Mesenchymal stem cell (in vitro differentiated cells and primary cell): ENCODE results near the gene GRIK2.

Experiments used
- DNase-seq: peaks from one replicate; pipeline ENCODE4 v3.0.0-alpha.2; 2013
- H2AFZ ChIP-seq: one replicate; pipeline ENCODE4 v1.6.1; 2013; ENCODE audit warnings: low read depth, mild to moderate bottlenecking, control low read depth, inconsistent platforms, low read length, moderate library complexity
- H2AK5ac ChIP-seq: 2 replicates; pipeline ENCODE4 v1.6.1; 2013; ENCODE audit warnings: low read length, moderate library complexity, mild to moderate bottlenecking, inconsistent platforms; ENCODE audit not compliant: severe bottlenecking
- H2BK120ac ChIP-seq: one replicate; pipeline ENCODE4 v1.6.1; 2013; ENCODE audit warnings: low read depth, mild to moderate bottlenecking, inconsistent platforms, low read length, moderate library complexity
- H2BK12ac ChIP-seq, 2 experiments: one replicate each; pipeline ENCODE4 v1.6.1; 2013; ENCODE audit warnings: inconsistent platforms in 2 of 2, low read length in 2 of 2, mild to moderate bottlenecking in 2 of 2, moderate library complexity in 2 of 2, control low read depth in 1 of 2
- H2BK15ac ChIP-seq: one replicate; pipeline ENCODE4 v1.6.1; 2013; ENCODE audit warnings: mild to moderate bottlenecking, low read depth, inconsistent platforms; ENCODE audit not compliant: poor library complexity, severe bottlenecking
- H2BK5ac ChIP-seq: 2 replicates; pipeline ENCODE4 v1.6.1; 2013; ENCODE audit warnings: low read depth, mild to moderate bottlenecking, low read length, control low read depth, inconsistent platforms; ENCODE audit not compliant: poor library complexity, severe bottlenecking
- H3K14ac ChIP-seq, 2 experiments: one replicate each; pipeline ENCODE4 v1.6.1; 2013; ENCODE audit warnings: inconsistent platforms in 2 of 2, low read length in 2 of 2, control low read depth in 1 of 2, mild to moderate bottlenecking in 1 of 2, moderate library complexity in 1 of 2
- H3K18ac ChIP-seq, 2 experiments: one replicate each; pipeline ENCODE4 v1.6.1; 2013; ENCODE audit warnings: inconsistent platforms in 2 of 2, low read length in 2 of 2, control low read depth in 1 of 2, low read depth in 1 of 2, mild to moderate bottlenecking in 1 of 2
- H3K23ac ChIP-seq, 2 experiments: one replicate each; pipeline ENCODE4 v1.6.1; 2013; ENCODE audit warnings: inconsistent platforms in 2 of 2, low read length in 2 of 2, mild to moderate bottlenecking in 2 of 2, moderate library complexity in 2 of 2, control low read depth in 1 of 2
- H3K27ac ChIP-seq: 2 replicates; pipeline ENCODE4 v1.5.1; 2013; ENCODE audit warnings: mild to moderate bottlenecking, moderate library complexity, low read length, control low read depth, inconsistent platforms; ENCODE audit not compliant: poor library complexity, severe bottlenecking
- H3K27me3 ChIP-seq, 2 experiments: 2 replicates each; pipeline versions ENCODE4 v1.6.1 to v1.7.0; 2013; ENCODE audit warnings: low read length in 2 of 2, mild to moderate bottlenecking in 2 of 2, moderate library complexity in 2 of 2, control low read depth in 1 of 2, inconsistent platforms in 1 of 2; ENCODE audit not compliant: control insufficient read depth in 1 of 2, insufficient read depth in 1 of 2
- H3K36me3 ChIP-seq, 2 experiments: 2 replicates each; pipeline versions ENCODE4 v1.6.1 to v1.7.0; 2013; ENCODE audit warnings: low read length in 2 of 2, control low read depth in 1 of 2, inconsistent platforms in 1 of 2, low read depth in 1 of 2, mild to moderate bottlenecking in 1 of 2; ENCODE audit not compliant: insufficient read depth in 2 of 2, control insufficient read depth in 1 of 2
- H3K4ac ChIP-seq, 2 experiments: one replicate each; pipeline ENCODE4 v1.6.1; 2013; ENCODE audit warnings: inconsistent platforms in 2 of 2, low read length in 2 of 2, mild to moderate bottlenecking in 2 of 2, moderate library complexity in 2 of 2, control low read depth in 1 of 2, low read depth in 1 of 2
- H3K4me1 ChIP-seq: 2 replicates; pipeline ENCODE4 v1.6.1; 2013; ENCODE audit warnings: low read depth, low read length, control low read depth; ENCODE audit not compliant: control insufficient read depth, insufficient read depth
- H3K4me2 ChIP-seq: 2 replicates; pipeline ENCODE4 v1.6.1; 2013; ENCODE audit warnings: low read length, mild to moderate bottlenecking, inconsistent platforms; ENCODE audit not compliant: poor library complexity, severe bottlenecking
- H3K4me3 ChIP-seq, 2 experiments: 2 replicates each; pipeline versions ENCODE4 v1.5.1 to v1.7.0; 2013; ENCODE audit warnings: low read length in 2 of 2, mild to moderate bottlenecking in 2 of 2, control low read depth in 1 of 2, low read depth in 1 of 2; ENCODE audit not compliant: insufficient read depth in 1 of 2
- H3K79me1 ChIP-seq: replicated peaks from 2 replicates; pipeline ENCODE4 v1.6.1; 2013; ENCODE audit warnings: mild to moderate bottlenecking, control low read depth, low read length, inconsistent platforms; ENCODE audit not compliant: poor library complexity, severe bottlenecking
- H3K9ac ChIP-seq: 2 replicates; pipeline ENCODE4 v1.7.0; 2013; ENCODE audit warnings: mild to moderate bottlenecking, low read length, moderate library complexity
- H3K9me3 ChIP-seq: 2 replicates; pipeline ENCODE4 v1.7.0; 2013; ENCODE audit warnings: mild to moderate bottlenecking, low read length; ENCODE audit not compliant: control insufficient read depth
- H4K8ac ChIP-seq: one replicate; pipeline ENCODE4 v1.6.1; 2013; ENCODE audit warnings: inconsistent platforms, mild to moderate bottlenecking, low read length, moderate library complexity
- H4K91ac ChIP-seq: one replicate; pipeline ENCODE4 v1.6.1; 2013; ENCODE audit warnings: mild to moderate bottlenecking, low read length, inconsistent platforms
- WGBS: methylation state at CpG from one replicate; pipeline ENCODE4 v1.1.7; 2013; ENCODE audit warnings: mixed read lengths; 5-methylcytosine and 5-hydroxymethylcytosine counted together

The GRIK2 gene

DNA sequence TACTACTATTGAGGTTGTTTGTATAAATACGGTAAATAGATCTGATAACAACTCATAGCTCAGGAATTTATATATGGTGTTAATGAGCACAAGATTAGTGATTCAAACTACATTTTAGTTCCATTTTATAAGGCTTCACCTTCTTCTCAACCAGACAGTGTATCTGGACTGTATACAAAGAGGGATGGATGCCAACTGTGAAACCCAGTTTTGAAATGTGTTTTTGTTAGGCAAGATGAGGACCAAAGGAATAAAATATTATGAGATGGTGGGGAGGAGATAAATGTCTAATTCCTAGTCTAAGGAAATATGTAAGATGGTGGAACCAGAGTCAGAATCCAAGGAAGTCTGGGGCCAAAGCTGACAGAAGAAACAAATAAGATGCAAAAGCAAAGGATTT, 329.0 kb downstream of the GRIK2 start:
- DNase-seq: no peak
- no CpG with 5 or more reads among the region's 1 CpG for WGBS
- H3K79me1 ChIP-seq: no peaks in the 10 kb centered on the region
- H3K4me1 ChIP-seq: no peaks in the 10 kb centered on the region
- no peak overlapping the region for H2BK5ac ChIP-seq
- no peak overlapping the region for H3K27ac ChIP-seq
- no peak overlapping the region for H3K18ac ChIP-seq
- H3K14ac ChIP-seq: no peak overlapping the region
- H4K8ac ChIP-seq: no peak overlapping the region
- H2AFZ ChIP-seq: no peak overlapping the region
- no peak overlapping the region for H3K4me2 ChIP-seq
- H2BK120ac ChIP-seq: no peak overlapping the region
- H2BK12ac ChIP-seq: no peak overlapping the region
- peak overlapping the region in 1 of 2 experiments; percentile 0 for H3K4me3 ChIP-seq
- H3K27me3 ChIP-seq: no peaks in the 10 kb centered on the region
- H2AK5ac ChIP-seq: no peak overlapping the region
- no peak overlapping the region for H2BK15ac ChIP-seq
- no peak overlapping the region for H4K91ac ChIP-seq
- peak overlapping the region; percentile 1 for H3K9ac ChIP-seq
- H3K36me3 ChIP-seq: no peaks in the 10 kb centered on the region
- no peak overlapping the region for H3K23ac ChIP-seq
- H3K4ac ChIP-seq: no peak overlapping the region
- no peaks in the 10 kb centered on the region for H3K9me3 ChIP-seq

GRCh38 chr6:101722991-101723579, 329.6 kb downstream of the GRIK2 start:
- Histone ChIP-seq H3K36me3 (no peaks in the 10 kb centered on the region), H3K4me3 (peak overlapping the region in 1 of 2 experiments; percentile 0), H3K4ac (no peak overlapping the region), H2BK15ac (no peak overlapping the region), H3K14ac (no peak overlapping the region), H3K23ac (no peak overlapping the region), H3K79me1 (no peaks in the 10 kb centered on the region), H3K18ac (no peak overlapping the region), H3K4me2 (no peak overlapping the region), H3K4me1 (no peaks in the 10 kb centered on the region), H3K9me3 (no peaks in the 10 kb centered on the region), H4K8ac (no peak overlapping the region), H2BK120ac (no peak overlapping the region), H4K91ac (no peak overlapping the region), H3K27ac (no peak overlapping the region), H3K9ac (peak overlapping the region; percentile 1), H2AK5ac (no peak overlapping the region), H2BK5ac (no peak overlapping the region), H2AFZ (no peak overlapping the region), H3K27me3 (no peaks in the 10 kb centered on the region), H2BK12ac (no peak overlapping the region)
- DNase-seq: peak; percentile 82
- 0% methylated on average over 1 of the region's 1 CpG for WGBS

DNA sequence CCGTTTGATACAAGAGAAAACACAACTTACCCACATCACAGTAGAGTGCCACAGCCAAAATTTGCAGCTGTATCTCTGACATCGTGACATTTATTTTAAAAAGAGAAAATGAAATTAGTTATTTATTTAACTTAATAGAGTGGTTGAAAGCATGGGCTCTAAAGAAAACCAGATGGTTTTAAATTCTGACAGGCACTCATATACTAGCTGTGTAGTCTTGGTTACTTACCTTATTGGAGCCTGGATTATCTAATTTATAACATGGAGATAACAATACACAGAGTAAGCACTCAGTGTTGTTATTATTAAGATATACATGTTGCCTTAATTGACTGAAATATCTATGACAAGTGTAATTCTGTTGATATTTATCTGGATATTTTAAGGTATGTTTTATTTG, 334.9 kb downstream of the GRIK2 start:
- Histone ChIP-seq H3K4me3 (no peak overlapping the region), H3K79me1 (no peaks in the 10 kb centered on the region), H3K23ac (no peak overlapping the region), H2BK5ac (no peak overlapping the region), H3K36me3 (no peaks in the 10 kb centered on the region), H3K14ac (no peak overlapping the region), H3K27ac (no peak overlapping the region), H2AK5ac (no peak overlapping the region), H2BK120ac (no peak overlapping the region), H3K4ac (no peak overlapping the region), H2BK15ac (no peak overlapping the region), H3K27me3 (no peaks in the 10 kb centered on the region), H2BK12ac (no peak overlapping the region), H3K4me1 (no peaks in the 10 kb centered on the region), H3K18ac (no peak overlapping the region), H2AFZ (no peak overlapping the region), H3K9ac (no peak overlapping the region), H3K4me2 (no peak overlapping the region), H4K91ac (no peak overlapping the region), H3K9me3 (no peaks in the 10 kb centered on the region), H4K8ac (no peak overlapping the region)
- no CpG with 5 or more reads among the region's 2 CpGs for WGBS
- DNase-seq: no peak

DNA sequence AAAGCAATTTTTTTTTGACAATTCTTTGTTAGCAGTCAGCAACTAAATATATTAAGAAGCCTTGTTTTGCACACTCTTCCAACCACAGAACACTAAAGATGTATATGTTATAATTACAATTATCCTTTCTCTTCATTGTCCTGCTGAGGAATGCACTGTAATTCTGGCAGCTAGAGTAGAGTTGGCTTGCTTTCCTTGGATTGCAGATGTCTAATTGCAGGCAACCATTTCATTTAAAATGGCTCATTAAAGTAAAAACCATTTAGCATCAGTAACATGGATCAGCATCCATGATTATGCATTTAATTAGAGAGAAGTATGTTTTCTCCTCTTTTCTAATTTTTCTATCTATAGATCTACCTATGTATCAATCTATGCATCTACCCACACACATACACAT, 335.4 kb downstream of the GRIK2 start:
- no peak overlapping the region for H4K8ac ChIP-seq

More for the DNA sequence above, 335.4 kb downstream of the GRIK2 start:
- Histone ChIP-seq H4K91ac (no peak overlapping the region), H2BK5ac (no peak overlapping the region), H3K36me3 (no peaks in the 10 kb centered on the region), H3K18ac (no peak overlapping the region), H2BK12ac (no peak overlapping the region), H2AK5ac (no peak overlapping the region), H3K27ac (no peak overlapping the region), H2BK15ac (no peak overlapping the region), H3K9me3 (no peaks in the 10 kb centered on the region), H3K4me1 (no peaks in the 10 kb centered on the region), H2AFZ (no peak overlapping the region), H3K27me3 (no peaks in the 10 kb centered on the region), H3K14ac (no peak overlapping the region), H3K4me2 (no peak overlapping the region), H3K4me3 (no peak overlapping the region), H3K9ac (no peak overlapping the region), H3K23ac (no peak overlapping the region), H3K79me1 (no peaks in the 10 kb centered on the region), H2BK120ac (no peak overlapping the region), H3K4ac (no peak overlapping the region)
- no peak for DNase-seq
